GM18867 (cell line): ENCODE measurements around the gene TMEM222.
A peak's percentile ranks its signal among the peaks of the same experiment; 100 is the strongest.

Experiments
- ATAC-seq: cut with Tn5 transposase; IDR thresholded peaks from one replicate; pipeline ENCODE4 v1.9.1; 2021; ENCODE audit warnings: mild to moderate bottlenecking, moderate library complexity; ENCODE audit not compliant: unreplicated experiment

Gene TMEM222

GRCh38 chr1:27358038-27358927 lies 36.3 kb downstream of the TMEM222 start:
- no peak for ATAC-seq

GRCh38 chr1:27358928-27359313 lies 37.0 kb downstream of the TMEM222 start:
- ATAC-seq = no peak

- ATAC-seq = no peak
Observed at GRCh38 chr1:27359822-27360158, 37.8 kb downstream of the TMEM222 start.

- no peak for ATAC-seq
Observed at GRCh38 chr1:27360159-27361043, 38.4 kb downstream of the TMEM222 start.

- no peak for ATAC-seq
Observed at GRCh38 chr1:27361044-27361402, 39.1 kb downstream of the TMEM222 start.

- ATAC-seq = no peak
Observed at GRCh38 chr1:27361553-27361952, 39.6 kb downstream of the TMEM222 start.

- ATAC-seq = no peak
Observed at GRCh38 chr1:27363766-27364695, 42.1 kb downstream of the TMEM222 start.

GRCh38 chr1:27364696-27365371 lies 42.9 kb downstream of the TMEM222 start:
- no peak for ATAC-seq

- ATAC-seq = peak; percentile 38
Observed at GRCh38 chr1:27365372-27366112, 43.6 kb downstream of the TMEM222 start.

GRCh38 chr1:27366113-27366410 lies 44.1 kb downstream of the TMEM222 start:
- ATAC-seq = peak; percentile 33

- ATAC-seq = peak; percentile 33
Observed at GRCh38 chr1:27366411-27367159, 44.6 kb downstream of the TMEM222 start, which contains the start of gene MAP3K6. MAP3K6 (minus strand) TSS chr1:27366961; CDS start chr1:27366597, 364 bp downstream.

- ATAC-seq = no peak
Observed at GRCh38 chr1:27367160-27367650, 45.2 kb downstream of the TMEM222 start.

GRCh38 chr1:27368869-27369582 lies 47.1 kb downstream of the TMEM222 start:
- no peak for ATAC-seq

GRCh38 chr1:27372022-27372807 lies 50.3 kb downstream of the TMEM222 start:
- no peak for ATAC-seq

- no peak for ATAC-seq
Observed at GRCh38 chr1:27372808-27373690, 51.1 kb downstream of the TMEM222 start.

GRCh38 chr1:27374362-27375086 lies 52.6 kb downstream of the TMEM222 start, which contains the start of gene FCN3:
FCN3 (minus strand) TSS chr1:27374824; CDS start chr1:27374818, 6 bp downstream.
- ATAC-seq = no peak
